ENCODE results near the gene CHST11.

DNA sequence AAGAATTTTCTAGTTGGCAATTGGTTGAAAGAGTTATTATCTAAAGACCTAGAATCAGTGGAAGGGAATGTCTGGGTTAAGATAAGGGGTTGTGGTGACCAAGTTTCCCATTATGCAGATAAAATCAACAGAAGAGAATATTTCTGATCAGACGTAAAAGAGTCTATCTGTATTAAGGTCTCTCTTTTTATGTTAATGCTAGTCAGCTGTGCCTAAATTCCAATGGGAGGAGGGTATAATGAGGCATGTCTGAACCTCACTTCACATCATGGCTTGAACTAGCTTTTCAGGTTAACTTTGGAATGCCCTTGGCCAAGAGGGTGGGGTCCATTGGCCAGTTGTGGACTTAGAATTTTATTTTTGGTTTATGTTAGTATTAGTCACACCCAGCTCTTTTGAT lies 34.3 kb upstream of the CHST11 start:
- no peak for TF ChIP-seq POLR2AphosphoS5 (IDR thresholded peaks at IDR 0.05)
- no peak for TF ChIP-seq EP300 (IDR thresholded peaks at IDR 0.05)
- no peak for TF ChIP-seq POLR2A (IDR thresholded peaks at IDR 0.05)
- TF ChIP-seq, protein P1, sequence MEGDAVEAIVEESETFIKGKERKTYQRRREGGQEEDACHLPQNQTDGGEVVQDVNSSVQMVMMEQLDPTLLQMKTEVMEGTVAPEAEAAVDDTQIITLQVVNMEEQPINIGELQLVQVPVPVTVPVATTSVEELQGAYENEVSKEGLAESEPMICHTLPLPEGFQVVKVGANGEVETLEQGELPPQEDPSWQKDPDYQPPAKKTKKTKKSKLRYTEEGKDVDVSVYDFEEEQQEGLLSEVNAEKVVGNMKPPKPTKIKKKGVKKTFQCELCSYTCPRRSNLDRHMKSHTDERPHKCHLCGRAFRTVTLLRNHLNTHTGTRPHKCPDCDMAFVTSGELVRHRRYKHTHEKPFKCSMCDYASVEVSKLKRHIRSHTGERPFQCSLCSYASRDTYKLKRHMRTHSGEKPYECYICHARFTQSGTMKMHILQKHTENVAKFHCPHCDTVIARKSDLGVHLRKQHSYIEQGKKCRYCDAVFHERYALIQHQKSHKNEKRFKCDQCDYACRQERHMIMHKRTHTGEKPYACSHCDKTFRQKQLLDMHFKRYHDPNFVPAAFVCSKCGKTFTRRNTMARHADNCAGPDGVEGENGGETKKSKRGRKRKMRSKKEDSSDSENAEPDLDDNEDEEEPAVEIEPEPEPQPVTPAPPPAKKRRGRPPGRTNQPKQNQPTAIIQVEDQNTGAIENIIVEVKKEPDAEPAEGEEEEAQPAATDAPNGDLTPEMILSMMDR (IDR thresholded peaks at IDR 0.05), result no peak

All from sigmoid colon (tissue), 4 donors.